Endodermal cell (in vitro differentiated cells): Measurements from ENCODE around the gene SNORC. TPM values are rescaled to one million over a fixed set of nuclear protein-coding genes. Genes with fewer than 3 reads are reported as not detected.
A peak's percentile ranks its signal among the peaks of the same experiment; 100 is the strongest.

Experiments
- DNase-seq: peaks from one replicate; pipeline ENCODE4 v3.0.0-alpha.2; 2017
- H3K27ac ChIP-seq: 2 replicates; pipeline ENCODE4 v1.5.1; 2013; ENCODE audit warnings: mild to moderate bottlenecking, low read depth, low read length, moderate library complexity
- H3K27me3 ChIP-seq: 2 replicates; pipeline ENCODE4 v1.6.1; 2013; ENCODE audit warnings: mild to moderate bottlenecking, low read length, moderate library complexity; ENCODE audit not compliant: insufficient read depth, control insufficient read depth, poor library complexity, severe bottlenecking
- H3K36me3 ChIP-seq: 2 replicates; pipeline ENCODE4 v1.7.0; 2013; ENCODE audit warnings: mild to moderate bottlenecking, low read length, moderate library complexity; ENCODE audit not compliant: control insufficient read depth, insufficient read depth
- H3K4me1 ChIP-seq: one replicate; pipeline ENCODE4 v1.7.0; 2013; ENCODE audit warnings: low read length; ENCODE audit not compliant: control insufficient read depth, insufficient read depth
- H3K4me3 ChIP-seq: 2 replicates; pipeline ENCODE4 v1.5.1; 2013; ENCODE audit warnings: mild to moderate bottlenecking, low read length, moderate library complexity
- H3K9ac ChIP-seq: 2 replicates; pipeline ENCODE4 v1.6.1; 2013; ENCODE audit warnings: mild to moderate bottlenecking, low read length, moderate library complexity; ENCODE audit not compliant: poor library complexity, severe bottlenecking; ENCODE audit errors: extremely low read depth
- H3K9me3 ChIP-seq: 2 replicates; pipeline ENCODE4 v1.6.1; 2013; ENCODE audit warnings: mild to moderate bottlenecking, low read length, moderate library complexity; ENCODE audit not compliant: control insufficient read depth
- H3K27ac Mint-ChIP-seq: 2 replicates; pipeline ENCODE4 v1.8.0; 2020; ENCODE audit warnings: mixed read lengths
- H3K27me3 Mint-ChIP-seq: 2 replicates; pipeline ENCODE4 v1.8.0; 2021; ENCODE audit warnings: mild to moderate bottlenecking, mixed read lengths; ENCODE audit not compliant: insufficient read depth
- H3K36me3 Mint-ChIP-seq: 2 replicates; pipeline ENCODE4 v1.8.0; 2020; ENCODE audit warnings: low read depth, mixed read lengths
- H3K4me1 Mint-ChIP-seq: 2 replicates; pipeline ENCODE4 v1.8.0; 2020; ENCODE audit warnings: mixed read lengths
- H3K4me3 Mint-ChIP-seq: 2 replicates; pipeline ENCODE4 v1.8.0; 2020; ENCODE audit warnings: mild to moderate bottlenecking, moderate library complexity, mixed read lengths
- H3K9me3 Mint-ChIP-seq: 2 replicates; pipeline ENCODE4 v1.8.0; 2020; ENCODE audit warnings: mild to moderate bottlenecking, mixed read lengths
- WGBS, 2 experiments: methylation state at CpG; one replicate each; pipeline versions ENCODE4 v1.1.5 to v1.1.7; 2013; ENCODE audit warnings: missing lambda C conversion rate in 2 of 2, mixed read lengths in 1 of 2; ENCODE audit not compliant: insufficient coverage in 1 of 2, insufficient read length in 1 of 2; 5-methylcytosine and 5-hydroxymethylcytosine counted together
- total RNA-seq, 2 donors: library from RNA; stranded (reverse); fragmentation: NEBNext Ultra II Directional in 1 of 2; extraction: Animal tissue kit (Norgen Biotek cat#: 25700) in 1 of 2; gene quantifications; 2 replicates in 1 of 2; 3 replicates in 1 of 2; pipeline ENCODE4 v1.2.1, GENCODE V29; 2021
- TF ChIP-seq, protein P1 (sequence below): fragments of 200-600 bp; sonication (generic); conservative IDR thresholded peaks from 2 replicates; pipeline ENCODE4 v1.5.0; 2021; ENCODE audit warnings: antibody characterized with exemption, mild to moderate bottlenecking

Gene SNORC
- total RNA-seq, 2 donors from 2014 or later = 3.6 to 5.0 TPM

DNA sequence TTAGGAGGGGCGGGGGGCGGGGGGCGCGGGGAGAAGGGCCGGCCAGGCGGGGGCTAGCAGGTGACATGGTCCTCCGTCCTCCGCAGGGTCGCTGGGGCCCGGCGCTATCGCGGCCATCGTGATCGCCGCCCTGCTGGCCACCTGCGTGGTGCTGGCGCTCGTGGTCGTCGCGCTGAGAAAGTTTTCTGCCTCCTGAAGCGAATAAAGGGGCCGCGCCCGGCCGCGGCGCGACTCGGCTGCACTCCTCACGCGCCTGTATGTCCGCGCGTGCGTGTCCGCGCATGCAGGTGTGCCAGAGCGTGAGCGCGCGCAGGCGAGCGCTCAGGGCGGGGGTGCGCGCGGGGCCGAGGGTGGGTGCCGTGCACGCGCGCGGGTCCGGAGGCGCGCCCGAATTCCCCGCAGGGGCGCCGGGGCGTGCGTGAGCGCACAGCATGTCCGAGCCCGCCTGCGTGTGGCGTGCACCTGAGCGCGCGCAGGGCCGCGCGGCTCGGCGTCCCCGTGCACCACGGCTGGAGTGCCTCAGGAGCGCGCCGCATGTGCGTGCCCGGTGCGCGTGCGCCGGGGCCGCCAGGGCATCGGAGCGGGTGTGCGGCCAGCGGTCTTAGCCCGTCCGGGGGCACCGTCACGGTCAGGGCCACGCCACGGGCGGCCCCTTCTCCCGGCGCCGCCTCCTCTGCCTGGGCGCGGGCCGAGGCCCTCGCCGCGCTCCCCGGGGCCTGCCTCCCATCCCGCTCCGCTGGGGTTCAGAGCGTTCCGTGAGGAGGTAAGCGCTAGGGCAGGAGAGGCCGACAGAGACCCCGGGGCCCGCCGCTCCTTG, 6.3 kb downstream of the SNORC start:
- peaks cover 20% of the 10 kb centered on the region for H3K27me3 ChIP-seq
- TF ChIP-seq, protein P1, sequence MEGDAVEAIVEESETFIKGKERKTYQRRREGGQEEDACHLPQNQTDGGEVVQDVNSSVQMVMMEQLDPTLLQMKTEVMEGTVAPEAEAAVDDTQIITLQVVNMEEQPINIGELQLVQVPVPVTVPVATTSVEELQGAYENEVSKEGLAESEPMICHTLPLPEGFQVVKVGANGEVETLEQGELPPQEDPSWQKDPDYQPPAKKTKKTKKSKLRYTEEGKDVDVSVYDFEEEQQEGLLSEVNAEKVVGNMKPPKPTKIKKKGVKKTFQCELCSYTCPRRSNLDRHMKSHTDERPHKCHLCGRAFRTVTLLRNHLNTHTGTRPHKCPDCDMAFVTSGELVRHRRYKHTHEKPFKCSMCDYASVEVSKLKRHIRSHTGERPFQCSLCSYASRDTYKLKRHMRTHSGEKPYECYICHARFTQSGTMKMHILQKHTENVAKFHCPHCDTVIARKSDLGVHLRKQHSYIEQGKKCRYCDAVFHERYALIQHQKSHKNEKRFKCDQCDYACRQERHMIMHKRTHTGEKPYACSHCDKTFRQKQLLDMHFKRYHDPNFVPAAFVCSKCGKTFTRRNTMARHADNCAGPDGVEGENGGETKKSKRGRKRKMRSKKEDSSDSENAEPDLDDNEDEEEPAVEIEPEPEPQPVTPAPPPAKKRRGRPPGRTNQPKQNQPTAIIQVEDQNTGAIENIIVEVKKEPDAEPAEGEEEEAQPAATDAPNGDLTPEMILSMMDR = peak; percentile 70
- H3K4me3 ChIP-seq = peak overlapping the region; percentile 75
- H3K9me3 ChIP-seq = no peaks in the 10 kb centered on the region
- Mint-ChIP-seq H3K27me3 (peaks cover 29% of the 10 kb centered on the region), H3K36me3 (no peaks in the 10 kb centered on the region), H3K9me3 (no peaks in the 10 kb centered on the region), H3K4me1 (no peaks in the 10 kb centered on the region), H3K4me3 (peak overlapping the region; percentile 45), H3K27ac (no peak overlapping the region)
- H3K27ac ChIP-seq = no peak overlapping the region
- no peaks in the 10 kb centered on the region for H3K4me1 ChIP-seq
- no peaks in the 10 kb centered on the region for H3K36me3 ChIP-seq
- no peak overlapping the region for H3K9ac ChIP-seq
- WGBS, 2 experiments = 2 to 13% methylated on average over 15 to 117 of the region's 119 CpGs
- DNase-seq = peak; percentile 81

DNA sequence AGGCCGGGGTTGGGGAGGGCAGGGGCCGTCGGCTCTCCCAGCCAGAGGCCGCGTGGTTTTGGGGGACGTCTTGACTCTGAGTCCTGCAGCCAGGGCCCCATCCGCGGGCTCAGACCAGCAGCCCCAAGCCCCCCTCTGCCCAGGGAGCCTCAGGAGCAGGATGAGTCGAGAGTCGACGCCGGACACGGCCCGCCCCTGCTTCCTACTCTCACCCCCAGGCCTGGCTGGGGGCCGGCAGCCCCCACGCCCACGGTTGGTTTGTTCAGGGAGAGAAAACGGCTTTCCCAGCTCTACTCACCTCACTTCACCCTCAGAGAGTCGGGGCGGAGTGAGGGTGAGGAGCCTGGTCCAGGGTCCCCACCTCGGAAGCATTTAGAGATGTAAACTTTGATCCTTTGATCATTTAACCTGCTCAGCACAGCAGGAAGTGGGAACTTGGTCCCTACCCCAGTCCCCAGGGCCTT, 6.9 kb downstream of the SNORC start:
- H3K9me3 ChIP-seq = no peaks in the 10 kb centered on the region
- H3K27ac Mint-ChIP-seq = no peak overlapping the region
- no peak for DNase-seq

DNA sequence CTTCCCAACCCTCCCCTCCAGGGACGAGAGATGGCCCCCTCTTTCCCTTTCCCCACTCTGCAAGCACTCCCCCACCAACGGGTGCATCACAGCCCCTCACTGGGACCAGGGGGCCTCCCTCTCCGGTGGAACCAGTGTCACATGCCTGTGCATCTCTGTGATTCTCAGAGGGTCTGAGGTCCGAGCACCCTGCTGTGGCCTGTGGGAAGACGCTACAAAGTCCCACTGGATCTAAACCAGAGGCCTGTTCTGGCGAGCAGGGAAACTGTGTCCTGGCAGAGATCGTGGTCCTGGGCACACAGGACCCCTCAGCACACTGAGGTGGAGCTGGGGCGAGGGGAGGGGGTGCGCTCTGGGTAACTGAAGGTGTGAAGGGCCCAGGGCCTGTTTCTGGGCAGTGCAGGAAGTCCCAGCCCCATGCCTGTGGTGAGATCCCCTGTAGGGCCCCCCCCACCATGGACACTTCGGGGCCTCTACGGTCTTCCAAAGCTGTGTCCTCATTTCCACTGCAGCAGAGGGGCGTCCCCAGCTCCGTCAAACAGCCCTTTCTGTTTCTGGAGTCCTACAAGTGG, 8.0 kb downstream of the SNORC start:
- peaks cover 29% of the 10 kb centered on the region for H3K27me3 Mint-ChIP-seq
- H3K27ac Mint-ChIP-seq = no peak overlapping the region

More for the DNA sequence above, 6.9 kb downstream of the SNORC start:
- peaks cover 20% of the 10 kb centered on the region for H3K27me3 ChIP-seq
- no peaks in the 10 kb centered on the region for H3K4me1 ChIP-seq
- H3K4me3 ChIP-seq = peak overlapping the region; percentile 75
- TF ChIP-seq, protein P1 = no peak
- peak overlapping the region; percentile 45 for H3K4me3 Mint-ChIP-seq
- no peaks in the 10 kb centered on the region for H3K36me3 Mint-ChIP-seq
- no peak overlapping the region for H3K27ac ChIP-seq
- 40 to 49% methylated on average over 10 to 21 of the region's 21 CpGs for WGBS, 2 experiments
- peaks cover 29% of the 10 kb centered on the region for H3K27me3 Mint-ChIP-seq
- no peaks in the 10 kb centered on the region for H3K36me3 ChIP-seq
- no peaks in the 10 kb centered on the region for H3K4me1 Mint-ChIP-seq
- no peak overlapping the region for H3K9ac ChIP-seq
- H3K9me3 Mint-ChIP-seq = no peaks in the 10 kb centered on the region

More for the DNA sequence above, 8.0 kb downstream of the SNORC start:
- Mint-ChIP-seq H3K4me1 (no peaks in the 10 kb centered on the region), H3K9me3 (no peaks in the 10 kb centered on the region), H3K36me3 (no peaks in the 10 kb centered on the region), H3K4me3 (peak overlapping the region; percentile 45)
- no peak overlapping the region for H3K27ac ChIP-seq
- H3K36me3 ChIP-seq = no peaks in the 10 kb centered on the region
- peaks cover 20% of the 10 kb centered on the region for H3K27me3 ChIP-seq
- no peaks in the 10 kb centered on the region for H3K9me3 ChIP-seq
- DNase-seq = no peak
- 92 to 96% methylated on average over 10 to 13 of the region's 13 CpGs for WGBS, 2 experiments
- no peak overlapping the region for H3K4me3 ChIP-seq
- H3K9ac ChIP-seq = no peak overlapping the region
- no peaks in the 10 kb centered on the region for H3K4me1 ChIP-seq
- TF ChIP-seq, protein P1 = no peak
